ENCODE results near the gene AKAP8. TPM values are rescaled to one million over a fixed set of nuclear protein-coding genes. Genes with fewer than 3 reads are reported as not detected.

Gene AKAP8
- total RNA-seq, 1 donor from 2014 or later, result 37.2 TPM

DNA sequence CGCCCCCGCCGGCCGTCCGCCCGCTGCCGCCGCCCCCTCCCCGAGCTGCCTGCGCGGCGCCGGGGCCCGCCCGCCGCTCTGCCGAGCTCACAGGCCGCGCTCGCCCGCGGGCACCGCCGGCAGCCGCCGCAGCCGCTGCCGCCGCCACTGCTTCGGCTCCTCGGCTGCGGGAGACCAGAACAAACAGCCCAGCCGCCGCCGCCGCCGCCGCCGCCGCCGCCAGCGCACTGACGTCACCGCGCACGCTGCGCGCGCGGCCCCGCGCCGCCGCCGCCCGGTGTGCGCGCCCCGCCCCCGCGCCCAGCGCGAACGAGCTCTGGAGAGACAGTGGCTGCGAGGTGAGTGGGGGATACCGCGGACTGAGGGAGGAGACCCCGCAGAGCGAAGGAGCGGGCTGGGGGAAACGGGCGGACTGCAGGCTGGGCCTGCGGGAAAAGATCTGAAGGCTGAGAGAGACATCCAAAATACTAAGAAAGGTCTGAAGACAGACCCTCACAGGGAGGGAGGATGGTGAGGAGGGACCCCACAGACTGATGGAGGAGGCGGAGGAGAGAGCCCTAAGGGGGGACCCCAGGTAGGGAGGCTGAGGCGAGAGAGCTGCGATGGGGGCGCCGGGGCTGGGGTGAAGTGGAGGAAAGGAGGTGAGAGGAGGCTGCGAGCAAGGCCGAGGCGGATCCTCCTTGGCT lies 47.1 kb downstream of the AKAP8 start, which contains the start of gene BRD4:
BRD4 (minus strand) TSS at position 229 of the 686 bp plus-strand sequence. CDS start 59,440 bp downstream, outside the sequence.
- no peaks in the 10 kb centered on the region for H3K9me3 ChIP-seq

DNA sequence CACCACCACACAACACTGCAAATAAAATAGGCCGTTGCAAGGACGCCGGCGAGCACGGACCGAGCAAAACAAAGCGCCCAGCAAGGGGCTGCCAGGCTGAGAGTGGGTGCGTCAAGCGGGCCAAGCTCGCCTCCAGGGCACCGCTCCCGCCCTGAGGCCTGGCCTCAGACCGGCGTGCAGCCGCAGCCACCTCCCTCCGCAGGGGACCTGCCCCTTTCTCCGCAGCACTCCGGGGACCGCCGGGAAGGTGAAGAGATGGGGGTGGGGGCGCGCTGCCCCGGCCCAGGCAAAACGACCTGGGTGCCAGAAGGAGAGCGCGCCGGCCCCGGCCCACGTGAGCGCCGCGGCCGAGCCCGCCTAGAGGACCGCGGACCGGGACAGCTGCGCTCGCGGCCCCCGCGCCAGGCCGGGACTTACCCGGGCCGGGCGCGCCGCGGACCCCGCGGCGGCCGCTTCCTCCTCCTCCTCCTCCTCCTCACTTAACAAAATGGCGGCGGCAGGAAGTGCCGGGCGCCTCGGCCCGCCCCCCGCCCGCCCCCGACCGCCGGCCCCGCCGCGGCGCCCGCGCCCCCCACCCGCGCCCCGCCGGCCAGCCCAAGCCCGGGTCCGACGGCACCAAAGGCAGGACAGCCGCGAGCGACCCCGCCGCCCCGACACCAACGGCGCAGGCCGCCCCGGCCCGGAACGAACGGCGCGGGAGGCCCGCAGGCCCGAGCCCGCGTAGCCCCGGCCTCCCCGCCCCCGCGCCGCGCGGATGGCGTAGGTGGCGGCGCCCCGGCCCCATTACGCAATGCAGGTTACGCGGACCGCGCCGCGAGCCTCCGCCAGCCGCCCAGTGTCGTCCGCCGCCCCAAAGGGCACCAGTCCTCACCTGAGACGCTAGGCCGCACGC lies 47.9 kb downstream of the AKAP8 start:
- Histone ChIP-seq H3K4me3 (peak overlapping the region; percentile 95), H3K9me3 (no peaks in the 10 kb centered on the region), H3K27ac (peak overlapping the region; percentile 89), H3K27me3 (ENCODE audit: low read depth) (no peaks in the 10 kb centered on the region), H3K4me1 (peaks cover 60% of the 10 kb centered on the region), H3K36me3 (no peaks in the 10 kb centered on the region)
- TF ChIP-seq, protein P1, sequence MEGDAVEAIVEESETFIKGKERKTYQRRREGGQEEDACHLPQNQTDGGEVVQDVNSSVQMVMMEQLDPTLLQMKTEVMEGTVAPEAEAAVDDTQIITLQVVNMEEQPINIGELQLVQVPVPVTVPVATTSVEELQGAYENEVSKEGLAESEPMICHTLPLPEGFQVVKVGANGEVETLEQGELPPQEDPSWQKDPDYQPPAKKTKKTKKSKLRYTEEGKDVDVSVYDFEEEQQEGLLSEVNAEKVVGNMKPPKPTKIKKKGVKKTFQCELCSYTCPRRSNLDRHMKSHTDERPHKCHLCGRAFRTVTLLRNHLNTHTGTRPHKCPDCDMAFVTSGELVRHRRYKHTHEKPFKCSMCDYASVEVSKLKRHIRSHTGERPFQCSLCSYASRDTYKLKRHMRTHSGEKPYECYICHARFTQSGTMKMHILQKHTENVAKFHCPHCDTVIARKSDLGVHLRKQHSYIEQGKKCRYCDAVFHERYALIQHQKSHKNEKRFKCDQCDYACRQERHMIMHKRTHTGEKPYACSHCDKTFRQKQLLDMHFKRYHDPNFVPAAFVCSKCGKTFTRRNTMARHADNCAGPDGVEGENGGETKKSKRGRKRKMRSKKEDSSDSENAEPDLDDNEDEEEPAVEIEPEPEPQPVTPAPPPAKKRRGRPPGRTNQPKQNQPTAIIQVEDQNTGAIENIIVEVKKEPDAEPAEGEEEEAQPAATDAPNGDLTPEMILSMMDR (IDR thresholded peaks at IDR 0.05), result no peak
- intact Hi-C loops (cut with DNase I), result no loop called here
- DNase-seq (peak; percentile 71), ATAC-seq (peak; percentile 47 to 54)

More for the DNA sequence above, 47.1 kb downstream of the AKAP8 start, which contains the start of gene BRD4:
- ATAC-seq, result peak; percentile 75 to 83
- Histone ChIP-seq H3K27ac (peak within 1 kb of the TSS; percentile 89), H3K4me3 (peak within 1 kb of the TSS; percentile 95), H3K27me3 (ENCODE audit: low read depth) (no peaks in the 10 kb centered on the region), H3K4me1 (peaks cover 53% of the 10 kb centered on the region), H3K36me3 (no peaks in the 10 kb centered on the region)
- intact Hi-C loops (cut with DNase I), result no loop called here
- DNase-seq, result peak; percentile 83
- TF ChIP-seq, protein P1 (IDR thresholded peaks at IDR 0.05), result no peak

DNA sequence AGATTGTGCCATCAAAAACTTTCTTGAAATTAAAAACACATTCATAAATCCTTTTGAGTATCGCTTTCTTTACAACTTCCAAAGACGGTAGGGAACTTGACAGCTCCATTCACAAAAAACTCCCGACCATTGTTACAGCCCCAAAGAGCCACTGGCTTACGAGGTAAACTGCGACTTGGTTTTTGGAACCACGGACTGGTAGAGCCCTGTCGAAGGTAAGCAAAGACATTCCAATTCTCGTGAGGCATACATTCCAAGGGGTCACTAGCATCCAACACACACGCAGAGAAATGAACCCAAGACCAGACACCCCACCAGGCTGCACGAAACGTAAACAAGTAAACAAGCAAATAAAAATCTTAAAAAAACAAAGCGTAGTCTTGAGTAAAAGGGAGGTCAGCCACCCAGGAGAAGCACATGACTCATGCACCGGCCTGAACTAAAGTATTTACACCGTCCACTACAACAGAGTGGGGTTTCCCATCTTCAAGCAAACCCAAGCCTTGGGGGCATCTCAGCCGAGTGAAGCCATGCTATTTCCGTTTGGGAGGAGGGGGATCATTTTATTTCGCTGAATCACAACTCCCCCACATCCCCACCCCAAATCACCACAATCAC lies 48.7 kb downstream of the AKAP8 start:
- Histone ChIP-seq H3K36me3 (no peaks in the 10 kb centered on the region), H3K4me3 (peak overlapping the region; percentile 95), H3K27me3 (ENCODE audit: low read depth) (no peaks in the 10 kb centered on the region), H3K9me3 (no peaks in the 10 kb centered on the region), H3K27ac (peak overlapping the region; percentile 89), H3K4me1 (peaks cover 68% of the 10 kb centered on the region)
- intact Hi-C loops (cut with DNase I), result no loop called here
- ATAC-seq (peak; percentile 48 to 74), DNase-seq (no peak)
- TF ChIP-seq, protein P1 (IDR thresholded peaks at IDR 0.05), result no peak

DNA sequence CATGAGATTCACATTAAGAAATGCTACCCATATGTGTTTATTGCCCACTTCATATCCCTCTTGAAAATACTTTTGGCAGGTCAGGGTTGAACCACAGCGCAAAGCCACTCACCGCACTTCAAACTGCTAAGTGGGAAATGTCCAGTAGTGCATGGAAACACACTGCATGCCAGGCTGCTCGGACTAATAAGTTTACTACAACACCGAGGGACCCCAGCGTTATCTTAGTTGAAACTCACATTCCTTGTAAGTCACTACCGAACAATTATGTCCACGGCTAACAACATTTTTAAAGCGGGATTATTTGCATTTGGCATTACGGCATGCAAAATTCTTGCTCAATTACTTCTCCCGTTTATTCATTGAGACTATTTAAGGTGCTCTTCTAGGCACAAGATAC lies 51.3 kb downstream of the AKAP8 start:
- DNase-seq, result no peak
- Histone ChIP-seq H3K36me3 (no peaks in the 10 kb centered on the region), H3K27me3 (ENCODE audit: low read depth) (no peaks in the 10 kb centered on the region), H3K27ac (no peak overlapping the region), H3K4me1 (peaks cover 83% of the 10 kb centered on the region), H3K9me3 (no peaks in the 10 kb centered on the region), H3K4me3 (no peak overlapping the region)
- intact Hi-C loops (cut with DNase I), result no loop called here
- peak; percentile 64 to 66 for ATAC-seq
- TF ChIP-seq, protein P1 (IDR thresholded peaks at IDR 0.05), result no peak

DNA sequence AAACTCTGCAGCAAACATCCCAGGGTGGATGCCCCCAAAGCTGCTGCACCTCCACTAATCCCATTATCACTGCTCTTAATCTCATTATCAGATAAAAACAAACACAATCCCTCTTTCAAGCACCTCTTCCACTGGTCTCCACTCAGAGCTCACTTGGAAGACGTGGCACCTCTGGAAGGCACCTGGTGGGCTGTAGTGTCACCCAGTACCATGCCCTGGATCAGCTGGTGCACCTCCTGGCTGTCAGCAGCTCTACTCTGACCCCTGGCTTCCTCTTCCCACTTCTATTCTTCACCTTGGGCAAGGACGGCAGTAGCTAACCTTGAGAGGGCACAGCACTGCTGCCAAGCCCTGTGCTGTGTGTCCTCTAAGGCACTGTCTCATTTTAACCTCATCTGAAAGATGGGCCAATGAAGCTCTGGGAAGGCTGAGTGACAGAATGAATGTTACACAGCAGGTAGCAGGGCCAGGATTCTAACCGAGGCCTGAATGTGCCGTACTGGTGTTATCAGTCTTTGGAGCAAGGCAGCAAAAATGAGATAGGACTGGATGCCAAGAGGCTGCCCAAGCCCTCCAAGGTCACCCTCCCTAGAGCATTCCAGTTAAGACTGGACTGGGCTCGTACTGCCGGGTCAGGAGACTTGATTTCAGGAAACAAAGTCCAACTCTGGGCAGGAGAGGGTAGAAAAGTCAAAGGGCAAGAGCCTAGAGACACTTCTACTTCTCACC lies 54.6 kb downstream of the AKAP8 start:
- Histone ChIP-seq H3K36me3 (no peaks in the 10 kb centered on the region), H3K4me3 (no peak overlapping the region), H3K4me1 (peaks cover 97% of the 10 kb centered on the region), H3K27me3 (ENCODE audit: low read depth) (no peaks in the 10 kb centered on the region), H3K27ac (peak overlapping the region; percentile 42), H3K9me3 (no peaks in the 10 kb centered on the region)
- TF ChIP-seq, protein P1 (IDR thresholded peaks at IDR 0.05), result no peak
- ATAC-seq (peak in 1 of 2 donors; percentile 20), DNase-seq (no peak)
- intact Hi-C loops (cut with DNase I), result no loop called here
